HepG2 (cell line): Measurements from ENCODE around the gene DGKD.

Source experiments
- JDP2 ChIP-seq: sonication (generic); formaldehyde crosslinking; IDR thresholded peaks from 2 replicates; pipeline ENCODE4 v1.8.1; 2022; ENCODE audit warnings: missing genetic modification reagents, borderline replicate concordance
- ZBTB21 ChIP-seq: sonication (generic); formaldehyde crosslinking; IDR thresholded peaks from 2 replicates; pipeline ENCODE4 v1.4.0; 2020; ENCODE audit warnings: missing genetic modification reagents

DNA sequence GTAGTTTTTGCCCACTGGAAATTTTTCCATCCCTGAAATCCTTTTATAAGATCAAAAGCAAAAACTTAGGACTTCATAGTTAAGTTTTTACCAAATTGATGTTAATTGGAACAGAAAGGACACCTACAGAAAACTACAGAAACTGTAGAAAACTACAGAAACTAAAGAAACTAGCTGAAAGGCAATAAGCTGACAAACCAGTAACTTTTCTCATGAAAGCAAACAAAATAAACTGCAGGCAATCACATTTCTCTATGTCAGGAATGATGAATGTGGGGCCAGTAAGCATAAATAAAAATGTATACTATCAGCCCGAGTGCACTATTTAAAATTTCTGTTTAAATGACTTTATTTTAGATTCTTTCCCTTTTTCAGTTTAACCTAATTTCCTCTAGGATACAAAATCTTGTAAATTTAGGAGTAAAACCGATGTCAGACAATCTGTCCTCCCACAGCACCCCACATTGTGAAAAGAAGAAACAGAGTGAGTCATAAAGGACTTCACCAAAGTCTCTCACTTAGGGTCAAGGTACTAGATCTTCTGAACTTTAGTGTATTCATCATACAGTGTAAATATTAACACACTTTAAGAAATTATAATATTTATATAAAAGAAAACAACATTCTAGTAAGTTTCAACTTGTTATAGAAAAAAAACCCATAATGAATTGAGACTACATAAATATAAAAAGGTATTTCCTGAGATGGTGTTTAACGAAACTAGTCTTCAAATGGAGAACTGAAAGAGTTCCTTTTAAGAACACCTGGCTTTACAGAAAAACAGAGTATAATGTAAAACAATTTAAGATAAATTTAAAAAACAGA lies 165.7 kb downstream of the DGKD start:
- TF ChIP-seq ZBTB21 (CRISPR knock-in tag) (no peak), JDP2 (CRISPR knock-in tag) (no peak)
